GM12878 (cell line): ENCODE measurements around the gene TAPBP. TPM values are rescaled to one million over a fixed set of nuclear protein-coding genes. Genes with fewer than 3 reads are reported as not detected.
A peak's percentile ranks its signal among the peaks of the same experiment; 100 is the strongest.

Experiments used
- ATF7 ChIP-seq: fragments of 450-650 bp; IDR thresholded peaks from 2 replicates; pipeline ENCODE4 v1.6.1; 2016; ENCODE audit warnings: low read depth, mild to moderate bottlenecking
- HSF1 ChIP-seq: fragments of 150-350 bp; IDR thresholded peaks from 2 replicates; pipeline ENCODE4 v1.6.1; 2014; ENCODE audit warnings: mild to moderate bottlenecking, low read depth, low read length
- MEF2A ChIP-seq: IDR thresholded peaks from 2 replicates; pipeline ENCODE4 v1.6.1; 2011; ENCODE audit warnings: low read depth, mild to moderate bottlenecking, low read length, moderate library complexity; ENCODE audit not compliant: insufficient read depth
- PAX8 ChIP-seq: fragments of 450-650 bp; IDR thresholded peaks from 2 replicates; pipeline ENCODE4 v1.6.1; 2017; ENCODE audit warnings: mild to moderate bottlenecking, moderate library complexity
- POLR2A ChIP-seq: IDR thresholded peaks from 2 replicates; pipeline ENCODE4 v1.6.1; 2011; ENCODE audit warnings: low read depth, mild to moderate bottlenecking, low read length
- RFX5 ChIP-seq: IDR thresholded peaks from 2 replicates; pipeline ENCODE4 v1.6.1; 2011; ENCODE audit warnings: low read depth, low read length, improper control_type of control experiment
- RUNX3 ChIP-seq: IDR thresholded peaks from 2 replicates; pipeline ENCODE4 v1.6.1; 2012; ENCODE audit warnings: low read length, inconsistent platforms
- SIN3A ChIP-seq: IDR thresholded peaks from 2 replicates; pipeline ENCODE4 v1.6.1; 2012; ENCODE audit warnings: low read depth, low read length, improper control_type of control experiment
- SREBF1 ChIP-seq: IDR thresholded peaks from 2 replicates; pipeline ENCODE4 v1.6.1; 2012; ENCODE audit warnings: mild to moderate bottlenecking, low read length
- TBL1XR1 ChIP-seq: IDR thresholded peaks from 2 replicates; pipeline ENCODE4 v1.6.1; 2012; ENCODE audit warnings: low read depth, low read length, improper control_type of control experiment
- ZNF217 ChIP-seq: fragments of 450-650 bp; IDR thresholded peaks from 2 replicates; pipeline ENCODE4 v1.6.1; 2017; ENCODE audit warnings: antibody characterized with exemption, mild to moderate bottlenecking
- ZNF687 ChIP-seq: fragments of 450-650 bp; IDR thresholded peaks from 2 replicates; pipeline ENCODE4 v1.6.1; 2017; ENCODE audit warnings: mild to moderate bottlenecking, moderate library complexity
- polyA plus RNA-seq, 11 experiments: library from polyadenylated mRNA; depleted of rRNA in 4 of 11; unstranded in 6 of 11; stranded (reverse) in 5 of 11; fragments of >200 nt; fragmentation: Nextera tagmentation in 4 of 11; fragmentation: Illumina TruSeq in 1 of 11; extraction: Ambion mirVana in 4 of 11; extraction: Trizol in 1 of 11; gene quantifications; 1 replicate in 1 of 11; 2 replicates in 10 of 11; pipeline versions ENCODE4 v1.2.1 to v1.2.3, GENCODE V29; 2011 to 2016; ENCODE audit warnings: inconsistent platforms in 2 of 11, missing spikeins in 2 of 11, low read depth in 1 of 11
- total RNA-seq, 4 experiments: library from RNA; depleted of rRNA in 3 of 4; stranded (reverse); fragments of >200 nt in 3 of 4; fragmentation: Illumina TruSeq in 1 of 4; extraction: Trizol in 1 of 4; gene quantifications; 2 replicates each; pipeline versions ENCODE4 v1.2.1 to v1.2.3, GENCODE V29; 2013 to 2021
- TF ChIP-seq, protein P1 (sequence below): fragments of 450-650 bp; IDR thresholded peaks from 2 replicates; pipeline ENCODE4 v1.6.1; 2018; ENCODE audit warnings: borderline replicate concordance, mild to moderate bottlenecking; ENCODE audit not compliant: partially characterized antibody
- TF ChIP-seq, protein P2 (sequence below): fragments of 450-650 bp; IDR thresholded peaks from 2 replicates; pipeline ENCODE4 v1.6.1; 2016; ENCODE audit warnings: mild to moderate bottlenecking
- TF ChIP-seq, protein P3 (sequence below), 3 experiments: IDR thresholded peaks in 2 of 3; conservative IDR thresholded peaks in 1 of 3; 2 replicates each; pipeline ENCODE4 v1.5.1; 2011; ENCODE audit warnings: low read depth in 3 of 3, low read length in 3 of 3, mild to moderate bottlenecking in 3 of 3, control low read depth in 2 of 3, moderate library complexity in 2 of 3, inconsistent platforms in 1 of 3, mixed read lengths in 1 of 3; ENCODE audit not compliant: control insufficient read depth in 2 of 3, insufficient read depth in 1 of 3; ENCODE audit errors: extremely low read depth in 1 of 3
- TF ChIP-seq, protein P4 (sequence below): fragments of 450-650 bp; IDR thresholded peaks from 2 replicates; pipeline ENCODE4 v1.6.1; 2014; ENCODE audit warnings: mild to moderate bottlenecking

Gene TAPBP
- total and polyA plus RNA-seq, 10 of the 15 experiments (the other 5 are each of a cell fraction or from before 2014, with no cell fraction given): 14.6 to 210 (median 78.1) TPM

- TF ChIP-seq, protein P1, sequence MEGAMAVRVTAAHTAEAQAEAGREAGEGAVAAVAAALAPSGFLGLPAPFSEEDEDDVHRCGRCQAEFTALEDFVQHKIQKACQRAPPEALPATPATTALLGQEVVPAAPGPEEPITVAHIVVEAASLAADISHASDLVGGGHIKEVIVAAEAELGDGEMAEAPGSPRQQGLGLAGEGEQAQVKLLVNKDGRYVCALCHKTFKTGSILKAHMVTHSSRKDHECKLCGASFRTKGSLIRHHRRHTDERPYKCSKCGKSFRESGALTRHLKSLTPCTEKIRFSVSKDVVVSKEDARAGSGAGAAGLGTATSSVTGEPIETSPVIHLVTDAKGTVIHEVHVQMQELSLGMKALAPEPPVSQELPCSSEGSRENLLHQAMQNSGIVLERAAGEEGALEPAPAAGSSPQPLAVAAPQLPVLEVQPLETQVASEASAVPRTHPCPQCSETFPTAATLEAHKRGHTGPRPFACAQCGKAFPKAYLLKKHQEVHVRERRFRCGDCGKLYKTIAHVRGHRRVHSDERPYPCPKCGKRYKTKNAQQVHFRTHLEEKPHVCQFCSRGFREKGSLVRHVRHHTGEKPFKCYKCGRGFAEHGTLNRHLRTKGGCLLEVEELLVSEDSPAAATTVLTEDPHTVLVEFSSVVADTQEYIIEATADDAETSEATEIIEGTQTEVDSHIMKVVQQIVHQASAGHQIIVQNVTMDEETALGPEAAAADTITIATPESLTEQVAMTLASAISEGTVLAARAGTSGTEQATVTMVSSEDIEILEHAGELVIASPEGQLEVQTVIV: no peak
- TF ChIP-seq, protein P2, sequence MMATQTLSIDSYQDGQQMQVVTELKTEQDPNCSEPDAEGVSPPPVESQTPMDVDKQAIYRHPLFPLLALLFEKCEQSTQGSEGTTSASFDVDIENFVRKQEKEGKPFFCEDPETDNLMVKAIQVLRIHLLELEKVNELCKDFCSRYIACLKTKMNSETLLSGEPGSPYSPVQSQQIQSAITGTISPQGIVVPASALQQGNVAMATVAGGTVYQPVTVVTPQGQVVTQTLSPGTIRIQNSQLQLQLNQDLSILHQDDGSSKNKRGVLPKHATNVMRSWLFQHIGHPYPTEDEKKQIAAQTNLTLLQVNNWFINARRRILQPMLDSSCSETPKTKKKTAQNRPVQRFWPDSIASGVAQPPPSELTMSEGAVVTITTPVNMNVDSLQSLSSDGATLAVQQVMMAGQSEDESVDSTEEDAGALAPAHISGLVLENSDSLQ: no peak; the same call in 1 of the 2 replicates
- no peak for TF ChIP-seq ZNF217
- TF ChIP-seq MEF2A: no peak
- TF ChIP-seq PAX8: no peak
- TF ChIP-seq RFX5: no peak
- no peak for TF ChIP-seq RUNX3
- TF ChIP-seq ZNF687: no peak
- no peak for TF ChIP-seq TBL1XR1
- TF ChIP-seq SIN3A: peak; percentile 74; the same call in 1 of the 2 replicates
- no peak for TF ChIP-seq HSF1
- no peak for TF ChIP-seq ATF7
- 0 out of 2 replicates have a peak, but pooled peaks have one; percentile 52 for TF ChIP-seq POLR2A
- TF ChIP-seq, protein P3, sequence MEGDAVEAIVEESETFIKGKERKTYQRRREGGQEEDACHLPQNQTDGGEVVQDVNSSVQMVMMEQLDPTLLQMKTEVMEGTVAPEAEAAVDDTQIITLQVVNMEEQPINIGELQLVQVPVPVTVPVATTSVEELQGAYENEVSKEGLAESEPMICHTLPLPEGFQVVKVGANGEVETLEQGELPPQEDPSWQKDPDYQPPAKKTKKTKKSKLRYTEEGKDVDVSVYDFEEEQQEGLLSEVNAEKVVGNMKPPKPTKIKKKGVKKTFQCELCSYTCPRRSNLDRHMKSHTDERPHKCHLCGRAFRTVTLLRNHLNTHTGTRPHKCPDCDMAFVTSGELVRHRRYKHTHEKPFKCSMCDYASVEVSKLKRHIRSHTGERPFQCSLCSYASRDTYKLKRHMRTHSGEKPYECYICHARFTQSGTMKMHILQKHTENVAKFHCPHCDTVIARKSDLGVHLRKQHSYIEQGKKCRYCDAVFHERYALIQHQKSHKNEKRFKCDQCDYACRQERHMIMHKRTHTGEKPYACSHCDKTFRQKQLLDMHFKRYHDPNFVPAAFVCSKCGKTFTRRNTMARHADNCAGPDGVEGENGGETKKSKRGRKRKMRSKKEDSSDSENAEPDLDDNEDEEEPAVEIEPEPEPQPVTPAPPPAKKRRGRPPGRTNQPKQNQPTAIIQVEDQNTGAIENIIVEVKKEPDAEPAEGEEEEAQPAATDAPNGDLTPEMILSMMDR (IDR thresholded peaks at IDR 0.05 in 2 of 3, conservative IDR thresholded peaks at IDR 0.05 in 1 of 3; ENCODE audit: control insufficient read depth in 2 of 3, extremely low read depth in 1 of 3, insufficient read depth in 1 of 3, low read depth in 3 of 3, low read length in 3 of 3): no peak
- no peak for TF ChIP-seq SREBF1
- TF ChIP-seq, protein P4, sequence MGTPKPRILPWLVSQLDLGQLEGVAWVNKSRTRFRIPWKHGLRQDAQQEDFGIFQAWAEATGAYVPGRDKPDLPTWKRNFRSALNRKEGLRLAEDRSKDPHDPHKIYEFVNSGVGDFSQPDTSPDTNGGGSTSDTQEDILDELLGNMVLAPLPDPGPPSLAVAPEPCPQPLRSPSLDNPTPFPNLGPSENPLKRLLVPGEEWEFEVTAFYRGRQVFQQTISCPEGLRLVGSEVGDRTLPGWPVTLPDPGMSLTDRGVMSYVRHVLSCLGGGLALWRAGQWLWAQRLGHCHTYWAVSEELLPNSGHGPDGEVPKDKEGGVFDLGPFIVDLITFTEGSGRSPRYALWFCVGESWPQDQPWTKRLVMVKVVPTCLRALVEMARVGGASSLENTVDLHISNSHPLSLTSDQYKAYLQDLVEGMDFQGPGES: no peak
These were observed 15.7 kb downstream of the TAPBP start (continued) for GRCh38 chr6:33297956-33298772.
